Stimulated activated CD4-positive, alpha-beta T cell treated with anti-CD3 and anti-CD28 coated beads, Interleukin-1b, Interleukin-23, amount 100 ng/mL, for 24 hours (primary cell): ENCODE results near the gene CDH1.
"Not testable (repeated sequence)": the region's sequence is repeated elsewhere in the genome, so short reads cannot be mapped to it uniquely, and the experiment has no call there.

Experiments used
- DNase-seq, 4 experiments: peaks; one replicate each; pipeline ENCODE4 v3.0.0-alpha.2; 2020; ENCODE audit warnings: low read depth in 4 of 4, low spot score in 1 of 4

CDH1 gene

DNA sequence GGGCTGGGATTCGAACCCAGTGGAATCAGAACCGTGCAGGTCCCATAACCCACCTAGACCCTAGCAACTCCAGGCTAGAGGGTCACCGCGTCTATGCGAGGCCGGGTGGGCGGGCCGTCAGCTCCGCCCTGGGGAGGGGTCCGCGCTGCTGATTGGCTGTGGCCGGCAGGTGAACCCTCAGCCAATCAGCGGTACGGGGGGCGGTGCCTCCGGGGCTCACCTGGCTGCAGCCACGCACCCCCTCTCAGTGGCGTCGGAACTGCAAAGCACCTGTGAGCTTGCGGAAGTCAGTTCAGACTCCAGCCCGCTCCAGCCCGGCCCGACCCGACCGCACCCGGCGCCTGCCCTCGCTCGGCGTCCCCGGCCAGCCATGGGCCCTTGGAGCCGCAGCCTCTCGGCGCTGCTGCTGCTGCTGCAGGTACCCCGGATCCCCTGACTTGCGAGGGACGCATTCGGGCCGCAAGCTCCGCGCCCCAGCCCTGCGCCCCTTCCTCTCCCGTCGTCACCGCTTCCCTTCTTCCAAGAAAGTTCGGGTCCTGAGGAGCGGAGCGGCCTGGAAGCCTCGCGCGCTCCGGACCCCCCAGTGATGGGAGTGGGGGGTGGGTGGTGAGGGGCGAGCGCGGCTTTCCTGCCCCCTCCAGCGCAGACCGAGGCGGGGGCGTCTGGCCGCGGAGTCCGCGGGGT is at the start of gene CDH1:
CDH1 (plus strand) TSS at position 247 of the 684 bp plus-strand sequence; CDS start at position 371, 124 bp downstream.
- DNase-seq = no peak

GRCh38 chr16:68689921-68690320 is 47.2 kb upstream of the CDH1 start:
- DNase-seq = no peak

DNA sequence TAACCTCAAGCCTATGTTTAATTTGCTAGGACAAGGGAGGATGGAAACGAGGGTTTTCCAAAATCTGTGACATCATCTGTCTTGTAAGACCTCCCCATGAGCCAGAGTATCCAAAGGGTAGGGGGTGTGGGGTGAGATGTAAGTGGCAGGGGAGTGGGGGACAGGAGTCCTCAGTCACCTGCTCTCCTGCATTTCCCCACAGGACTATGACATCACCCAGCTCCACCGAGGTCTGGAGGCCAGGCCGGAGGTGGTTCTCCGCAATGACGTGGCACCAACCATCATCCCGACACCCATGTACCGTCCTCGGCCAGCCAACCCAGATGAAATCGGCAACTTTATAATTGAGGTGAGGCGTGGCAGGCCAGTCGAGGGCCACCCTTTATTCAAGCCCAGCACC is 41.5 kb upstream of the CDH1 start:
- DNase-seq = no peak

DNA sequence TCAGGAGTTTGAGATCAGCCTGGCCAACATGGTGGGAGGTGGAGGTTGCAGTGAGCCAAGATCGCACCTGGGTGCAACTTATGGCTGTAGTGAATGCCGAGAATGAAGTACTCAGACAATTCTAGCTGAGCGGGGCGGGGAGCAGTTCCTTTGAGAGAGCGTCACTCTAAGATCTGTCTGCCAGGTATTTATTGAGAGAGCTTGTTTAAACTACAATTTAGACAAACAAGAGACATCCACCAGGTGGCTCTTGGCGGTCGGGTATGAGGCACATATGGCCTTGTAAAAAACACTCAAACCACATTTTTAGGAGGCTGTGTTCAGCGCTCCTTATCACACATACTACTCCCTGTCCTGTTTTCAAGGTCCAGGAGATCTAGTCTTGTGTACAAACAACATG is 40.6 kb upstream of the CDH1 start:
- no peak for DNase-seq

DNA sequence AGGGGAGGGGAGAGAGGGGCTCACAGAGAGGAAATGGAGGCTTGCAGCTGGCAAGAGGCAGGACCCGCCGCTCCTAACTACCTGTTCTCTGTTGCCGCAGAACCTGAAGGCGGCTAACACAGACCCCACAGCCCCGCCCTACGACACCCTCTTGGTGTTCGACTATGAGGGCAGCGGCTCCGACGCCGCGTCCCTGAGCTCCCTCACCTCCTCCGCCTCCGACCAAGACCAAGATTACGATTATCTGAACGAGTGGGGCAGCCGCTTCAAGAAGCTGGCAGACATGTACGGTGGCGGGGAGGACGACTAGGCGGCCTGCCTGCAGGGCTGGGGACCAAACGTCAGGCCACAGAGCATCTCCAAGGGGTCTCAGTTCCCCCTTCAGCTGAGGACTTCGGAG is 39.0 kb upstream of the CDH1 start:
- DNase-seq = no peak

DNA sequence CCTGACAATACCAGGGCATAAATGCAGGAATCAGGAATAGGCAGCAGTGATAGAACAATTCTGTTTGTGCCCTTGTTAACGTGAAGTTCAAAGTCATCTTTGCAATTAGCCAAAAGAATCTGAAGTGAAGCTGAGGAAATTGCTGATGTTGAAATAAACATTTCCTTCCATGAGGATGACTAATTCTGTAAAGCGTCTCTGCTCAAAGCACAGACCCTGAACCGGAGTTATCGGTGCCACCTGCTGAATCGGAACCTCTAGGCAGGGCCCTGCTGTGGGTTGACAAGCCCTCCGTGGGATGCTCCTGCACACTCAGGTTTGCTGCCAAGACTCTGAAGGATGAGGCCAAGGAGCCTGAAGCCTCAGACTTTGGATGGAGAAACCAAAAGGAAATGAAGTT is 37.0 kb upstream of the CDH1 start:
- no peak for DNase-seq

GRCh38 chr16:68700831-68701230 is 36.3 kb upstream of the CDH1 start:
- no peak for DNase-seq

- peak; percentile 24 to 62 (median 44) for DNase-seq
Measured at GRCh38 chr16:68704232-68704867, 32.7 kb upstream of the CDH1 start.

DNA sequence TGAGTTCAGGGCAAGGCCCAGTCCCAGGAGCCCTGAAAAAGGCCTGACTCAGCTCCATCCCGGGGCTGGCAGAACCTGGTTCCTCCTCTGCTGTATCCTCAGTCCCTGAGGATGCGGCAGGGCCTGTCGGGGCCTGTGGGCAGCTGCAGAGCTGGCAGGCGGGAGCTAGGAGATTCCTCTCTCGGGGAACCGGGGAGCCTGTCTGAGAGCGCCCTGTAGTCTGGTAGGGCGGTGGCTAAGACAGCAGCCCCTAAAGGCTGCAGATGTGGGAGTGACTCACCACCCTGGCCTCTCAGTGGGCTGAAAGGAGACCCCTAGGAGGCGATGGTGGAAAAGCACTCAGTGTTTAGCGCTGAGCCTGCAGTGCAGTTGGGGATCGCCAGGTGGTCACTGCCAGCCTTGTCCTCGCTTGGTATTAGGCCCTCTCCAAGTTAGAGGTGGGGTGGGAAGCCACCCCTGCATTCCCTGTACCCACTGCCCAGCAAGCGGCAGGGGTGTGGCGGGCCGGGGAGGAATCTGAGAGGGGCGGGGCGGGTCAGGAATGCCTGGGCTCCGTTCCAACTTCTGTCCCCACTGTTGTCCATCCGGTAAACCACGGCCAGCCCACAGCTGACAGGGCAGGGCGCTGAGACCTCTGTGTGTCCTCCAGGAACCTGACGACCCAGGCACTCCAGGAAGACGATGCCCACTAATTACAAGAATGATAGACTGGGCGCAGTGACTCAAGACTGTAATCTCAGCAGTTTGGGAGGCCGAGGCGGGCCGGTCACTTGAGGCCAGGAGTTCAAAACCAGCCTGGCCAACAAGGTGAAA is 29.5 kb upstream of the CDH1 start:
- no peak for DNase-seq

GRCh38 chr16:68710211-68710610 is 26.9 kb upstream of the CDH1 start:
- DNase-seq = no peak

- DNase-seq = peak in 1 of 4 experiments; percentile 4
Measured at GRCh38 chr16:68711421-68712139, 25.5 kb upstream of the CDH1 start.

GRCh38 chr16:68713361-68713760 is 23.7 kb upstream of the CDH1 start:
- DNase-seq = no peak

DNA sequence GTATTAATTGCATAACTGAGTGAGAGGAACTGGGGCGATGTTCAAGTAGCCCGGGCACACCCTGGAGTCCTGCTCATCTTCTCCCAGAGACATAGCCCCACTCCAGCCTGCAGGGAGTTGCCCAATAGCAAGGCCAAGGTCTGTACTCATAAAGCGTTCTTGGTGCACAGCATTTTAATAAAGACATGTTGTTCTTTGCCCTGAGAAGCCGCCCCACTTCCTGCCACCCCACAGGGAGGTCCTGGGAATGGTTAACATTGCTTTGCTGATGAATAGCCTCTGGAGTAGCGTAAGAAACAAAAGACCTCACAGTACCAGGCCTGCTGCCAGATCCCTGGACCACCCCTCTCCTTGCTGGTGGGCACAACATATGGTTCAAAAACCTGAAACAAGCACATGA is 21.6 kb upstream of the CDH1 start:
- DNase-seq = no peak

- DNase-seq = not testable (repeated sequence)
Measured at GRCh38 chr16:68716516-68716915, 20.6 kb upstream of the CDH1 start.

DNA sequence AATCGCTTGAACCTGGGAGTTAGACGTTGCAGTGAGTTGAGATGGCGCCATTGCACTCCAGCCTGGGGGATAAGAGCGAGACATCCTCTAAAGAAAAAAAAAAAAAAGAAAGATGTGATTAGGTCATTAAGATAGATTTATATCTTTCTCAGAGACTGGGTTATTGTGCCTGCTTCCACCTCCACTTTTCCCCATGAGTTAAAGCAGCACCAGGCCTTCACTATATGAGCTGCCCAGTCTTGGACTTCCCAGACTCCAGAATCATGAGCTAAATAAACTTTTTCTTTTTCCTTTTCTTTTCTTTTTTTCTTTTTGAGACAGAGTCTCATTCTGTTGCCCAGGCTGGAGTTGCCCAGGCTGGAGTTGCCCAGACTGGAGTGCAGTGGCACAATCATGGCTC is 19.4 kb upstream of the CDH1 start:
- DNase-seq = no peak

DNA sequence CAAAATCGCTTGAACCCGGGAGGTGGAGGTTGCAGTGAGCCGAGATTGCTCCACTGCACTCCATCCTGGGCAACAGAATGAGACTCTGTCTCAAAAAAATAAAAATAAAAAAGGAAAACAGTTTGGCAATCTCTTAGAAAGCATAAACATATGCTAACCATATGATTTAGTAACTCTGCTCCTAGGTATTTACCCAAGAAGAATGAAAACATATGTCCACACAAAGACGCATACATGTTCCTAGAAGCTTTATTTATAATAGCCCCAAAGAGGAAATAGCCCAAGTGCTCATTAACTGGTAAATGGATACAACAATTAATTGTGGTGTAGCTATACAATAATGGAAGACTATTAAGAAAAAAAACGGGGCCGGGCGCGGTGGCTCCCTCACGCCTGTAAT is 18.5 kb upstream of the CDH1 start:
- no peak for DNase-seq

GRCh38 chr16:68719993-68720489 is 17.1 kb upstream of the CDH1 start:
- peak in 1 of 4 experiments; percentile 13 for DNase-seq

DNA sequence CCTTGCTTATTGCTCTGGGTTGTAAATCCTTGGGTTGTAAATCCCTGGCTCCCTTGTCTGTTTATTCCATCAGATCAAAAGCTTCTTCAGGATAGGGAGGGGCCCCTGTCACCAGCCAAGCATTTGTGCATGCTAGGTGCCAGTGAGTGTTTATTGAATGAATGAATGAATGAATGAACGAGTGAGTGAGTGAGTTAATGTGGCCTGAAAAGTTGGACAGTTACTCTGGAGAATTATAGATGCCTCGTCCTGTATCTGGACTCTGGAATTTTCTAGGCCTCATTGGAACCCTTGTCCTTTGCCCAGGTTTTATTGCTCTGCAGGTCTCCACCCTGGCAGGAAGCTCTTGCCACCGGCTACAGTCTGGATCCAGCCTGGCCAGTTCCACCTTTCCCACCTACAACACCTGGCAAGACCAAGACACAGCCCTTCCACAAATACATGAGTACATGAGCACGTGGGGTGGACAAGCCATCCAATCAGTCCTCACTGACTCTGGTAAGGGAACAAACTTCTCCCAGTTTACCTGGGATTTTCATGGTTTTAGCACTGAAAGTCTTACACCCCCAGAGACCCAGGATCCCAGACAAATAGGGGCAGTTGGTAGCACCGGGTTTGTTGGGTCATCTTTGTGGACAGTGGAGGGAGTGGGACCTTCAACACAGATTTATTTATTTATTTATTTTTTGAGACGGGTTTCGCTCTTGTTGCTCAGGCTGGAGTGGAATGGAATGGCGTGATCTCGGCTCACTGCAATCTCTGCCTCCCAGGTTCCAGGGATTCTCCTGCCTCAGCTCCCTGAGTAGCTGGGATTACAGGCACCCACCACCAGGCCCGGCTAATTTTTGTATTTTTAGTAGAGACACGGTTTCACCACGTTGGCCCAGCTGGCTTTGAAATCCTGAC is 14.7 kb upstream of the CDH1 start:
- DNase-seq = no peak

- DNase-seq = no peak
Measured at GRCh38 chr16:68724797-68725196, 12.3 kb upstream of the CDH1 start.

DNA sequence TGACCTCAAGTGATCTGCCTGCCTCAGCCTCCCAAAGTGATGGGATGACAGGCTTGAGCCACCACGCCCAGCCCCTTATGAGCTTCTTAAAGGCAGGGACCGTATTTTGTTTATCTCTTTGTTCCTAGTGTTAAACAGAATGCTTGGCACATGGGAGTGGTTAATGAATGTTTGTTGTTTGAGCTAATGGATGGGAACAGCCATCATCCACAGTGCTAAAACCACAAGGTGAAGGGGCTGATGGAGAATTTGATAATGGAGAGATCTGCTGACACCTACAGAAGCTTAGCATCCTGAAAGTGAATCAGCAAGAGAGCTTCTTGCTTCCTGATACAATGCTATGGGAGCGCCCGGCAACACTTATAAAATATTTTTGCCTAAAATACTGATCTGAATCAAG is 8.6 kb upstream of the CDH1 start:
- no peak for DNase-seq
